OCI-LY1 (cell line): Measurements from ENCODE around the gene ZNF717.

Source experiments
- EZH2 ChIP-seq: fragments of 200-600 bp; sonication (generic), shearing (Covaris generic); IDR thresholded peaks from 2 replicates; pipeline ENCODE4 v1.8.0; 2017; ENCODE audit warnings: borderline replicate concordance, mixed run types, mild to moderate bottlenecking, antibody characterized with exemption, low read length, moderate library complexity, mixed read lengths
- TF ChIP-seq, protein P1 (sequence below): fragments of 200-600 bp; sonication (generic), shearing (Covaris generic); IDR thresholded peaks from 2 replicates; pipeline ENCODE4 v1.5.1; 2017; ENCODE audit warnings: mild to moderate bottlenecking, antibody characterized with exemption, low read length, moderate library complexity, mixed read lengths

DNA sequence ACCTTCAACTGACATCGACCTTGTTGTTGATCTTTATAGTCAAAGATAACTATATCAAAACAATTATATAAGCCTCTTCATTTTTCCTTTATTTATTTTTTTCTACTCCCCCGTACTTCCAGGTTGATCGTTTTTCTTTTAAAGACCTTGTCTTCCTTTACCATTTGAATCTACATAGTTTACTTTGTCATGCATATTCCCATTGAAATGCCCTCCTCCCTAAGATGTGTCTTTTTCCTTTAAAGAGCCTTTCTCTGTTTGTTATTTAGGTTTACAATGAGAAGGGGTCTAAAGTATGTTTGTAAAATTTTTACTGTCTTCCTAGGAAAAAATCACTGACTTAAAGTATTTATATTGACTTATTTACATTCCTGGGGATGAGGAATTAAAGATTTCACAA is 29.4 kb upstream of the ZNF717 start:
- TF ChIP-seq, protein P1, sequence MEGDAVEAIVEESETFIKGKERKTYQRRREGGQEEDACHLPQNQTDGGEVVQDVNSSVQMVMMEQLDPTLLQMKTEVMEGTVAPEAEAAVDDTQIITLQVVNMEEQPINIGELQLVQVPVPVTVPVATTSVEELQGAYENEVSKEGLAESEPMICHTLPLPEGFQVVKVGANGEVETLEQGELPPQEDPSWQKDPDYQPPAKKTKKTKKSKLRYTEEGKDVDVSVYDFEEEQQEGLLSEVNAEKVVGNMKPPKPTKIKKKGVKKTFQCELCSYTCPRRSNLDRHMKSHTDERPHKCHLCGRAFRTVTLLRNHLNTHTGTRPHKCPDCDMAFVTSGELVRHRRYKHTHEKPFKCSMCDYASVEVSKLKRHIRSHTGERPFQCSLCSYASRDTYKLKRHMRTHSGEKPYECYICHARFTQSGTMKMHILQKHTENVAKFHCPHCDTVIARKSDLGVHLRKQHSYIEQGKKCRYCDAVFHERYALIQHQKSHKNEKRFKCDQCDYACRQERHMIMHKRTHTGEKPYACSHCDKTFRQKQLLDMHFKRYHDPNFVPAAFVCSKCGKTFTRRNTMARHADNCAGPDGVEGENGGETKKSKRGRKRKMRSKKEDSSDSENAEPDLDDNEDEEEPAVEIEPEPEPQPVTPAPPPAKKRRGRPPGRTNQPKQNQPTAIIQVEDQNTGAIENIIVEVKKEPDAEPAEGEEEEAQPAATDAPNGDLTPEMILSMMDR: no peak
- TF ChIP-seq EZH2: no peak
